WERI-Rb-1 (cell line): ENCODE measurements around the gene RTL10.

Experiments
- DNase-seq: peaks from one replicate; pipeline ENCODE4 v3.0.0-alpha.2; 2020
- H3K27ac ChIP-seq: fragments of 250-450 bp; sonication (Bioruptor Pico); 2 replicates; pipeline ENCODE4 v1.5.1; 2020; ENCODE audit warnings: mild to moderate bottlenecking, moderate library complexity
- H3K27me3 ChIP-seq: fragments of 250-450 bp; sonication (Bioruptor Pico); 2 replicates; pipeline ENCODE4 v1.5.1; 2021; ENCODE audit warnings: mild to moderate bottlenecking, low read depth, moderate library complexity; ENCODE audit not compliant: insufficient read depth, severe bottlenecking
- H3K36me3 ChIP-seq: fragments of 250-450 bp; sonication (Bioruptor Pico); 2 replicates; pipeline ENCODE4 v1.5.1; 2020; ENCODE audit warnings: mild to moderate bottlenecking, moderate library complexity
- H3K4me3 ChIP-seq: 2 replicates; pipeline ENCODE4 v1.5.1; 2011; ENCODE audit warnings: low read depth, mild to moderate bottlenecking, control low read depth, low read length
- H3K9me3 ChIP-seq: fragments of 250-450 bp; sonication (Bioruptor Pico); 2 replicates; pipeline ENCODE4 v1.5.1; 2021; ENCODE audit warnings: mild to moderate bottlenecking, moderate library complexity; ENCODE audit not compliant: severe bottlenecking
- TF ChIP-seq, protein P1 (sequence below): IDR thresholded peaks from 2 replicates; pipeline ENCODE4 v1.5.1; 2011; ENCODE audit warnings: low read depth, mild to moderate bottlenecking, control low read depth, inconsistent platforms, low read length

RTL10 gene

DNA sequence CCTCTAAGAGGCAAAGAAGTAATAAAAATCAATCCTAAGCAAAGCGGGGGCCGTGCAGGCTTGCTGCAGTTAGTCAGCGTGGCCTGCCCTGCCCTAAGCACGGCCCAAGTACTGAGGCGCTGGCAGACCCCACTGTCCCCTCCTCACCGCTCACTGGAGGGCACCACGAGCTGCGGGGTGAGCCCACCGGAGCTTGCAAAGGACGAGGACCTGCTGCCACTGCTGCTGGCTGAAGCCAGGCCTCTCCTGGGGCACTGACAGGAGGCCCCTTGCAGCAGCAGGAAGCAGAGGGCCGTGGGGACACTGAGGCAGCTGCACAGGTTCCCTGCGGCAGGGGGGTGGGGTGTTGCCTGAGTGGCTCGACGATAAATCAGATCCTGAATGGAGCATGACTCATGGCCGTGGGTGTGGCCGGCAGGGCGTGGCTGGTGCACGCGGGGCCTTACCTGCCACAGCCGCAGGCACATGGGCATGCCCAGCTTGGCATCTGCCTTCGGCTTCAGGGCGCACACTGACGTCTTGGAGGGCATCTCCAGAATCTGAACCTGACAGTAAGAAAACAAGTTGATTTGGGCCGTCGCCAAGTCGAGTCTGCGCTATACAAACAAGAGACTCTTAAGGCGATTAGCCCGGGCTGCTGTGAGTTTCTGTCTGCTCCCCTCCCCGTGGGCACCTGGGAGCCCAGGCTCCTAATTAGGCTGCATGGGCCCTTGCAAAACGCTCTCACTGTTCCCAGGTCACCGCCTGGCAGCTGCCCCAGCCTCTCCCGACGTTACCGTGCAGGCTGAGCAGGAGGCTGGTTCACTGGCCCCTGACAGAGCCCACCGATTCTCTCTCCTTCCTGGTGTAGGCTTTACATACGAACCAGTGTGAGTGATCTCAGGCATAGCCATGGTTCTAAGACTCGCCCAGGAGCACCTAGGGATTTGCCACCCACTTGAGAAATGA is 48.2 kb downstream of the RTL10 start:
- TF ChIP-seq, protein P1, sequence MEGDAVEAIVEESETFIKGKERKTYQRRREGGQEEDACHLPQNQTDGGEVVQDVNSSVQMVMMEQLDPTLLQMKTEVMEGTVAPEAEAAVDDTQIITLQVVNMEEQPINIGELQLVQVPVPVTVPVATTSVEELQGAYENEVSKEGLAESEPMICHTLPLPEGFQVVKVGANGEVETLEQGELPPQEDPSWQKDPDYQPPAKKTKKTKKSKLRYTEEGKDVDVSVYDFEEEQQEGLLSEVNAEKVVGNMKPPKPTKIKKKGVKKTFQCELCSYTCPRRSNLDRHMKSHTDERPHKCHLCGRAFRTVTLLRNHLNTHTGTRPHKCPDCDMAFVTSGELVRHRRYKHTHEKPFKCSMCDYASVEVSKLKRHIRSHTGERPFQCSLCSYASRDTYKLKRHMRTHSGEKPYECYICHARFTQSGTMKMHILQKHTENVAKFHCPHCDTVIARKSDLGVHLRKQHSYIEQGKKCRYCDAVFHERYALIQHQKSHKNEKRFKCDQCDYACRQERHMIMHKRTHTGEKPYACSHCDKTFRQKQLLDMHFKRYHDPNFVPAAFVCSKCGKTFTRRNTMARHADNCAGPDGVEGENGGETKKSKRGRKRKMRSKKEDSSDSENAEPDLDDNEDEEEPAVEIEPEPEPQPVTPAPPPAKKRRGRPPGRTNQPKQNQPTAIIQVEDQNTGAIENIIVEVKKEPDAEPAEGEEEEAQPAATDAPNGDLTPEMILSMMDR, result no peak
- H3K9me3 ChIP-seq, result no peaks in the 10 kb centered on the region
- H3K4me3 ChIP-seq, result peak overlapping the region; percentile 33
- H3K36me3 ChIP-seq, result no peaks in the 10 kb centered on the region
- H3K27me3 ChIP-seq, result no peaks in the 10 kb centered on the region
- peak overlapping the region; percentile 68 for H3K27ac ChIP-seq
- DNase-seq, result peak; percentile 80

DNA sequence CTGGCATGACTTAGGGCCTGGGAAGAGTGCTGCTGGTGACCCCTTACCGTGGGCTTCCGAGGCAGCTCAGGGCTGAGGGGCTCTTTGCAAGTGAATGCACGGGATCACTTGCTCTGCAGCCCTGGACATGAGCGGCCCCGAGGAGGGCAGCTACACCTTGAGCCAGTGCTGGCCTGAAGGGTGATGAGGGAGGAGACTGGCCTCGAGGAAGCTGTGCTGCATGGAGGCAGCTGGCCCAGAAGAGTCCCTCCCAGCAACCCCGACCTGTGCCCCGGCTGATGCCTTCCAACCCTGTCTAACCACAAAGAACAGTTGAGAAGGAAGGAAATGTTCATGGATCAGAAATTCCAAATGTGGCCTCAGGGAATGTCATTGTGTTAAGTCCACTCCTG is 48.9 kb downstream of the RTL10 start:
- H3K9me3 ChIP-seq, result no peaks in the 10 kb centered on the region
- TF ChIP-seq, protein P1, result no peak
- no peaks in the 10 kb centered on the region for H3K27me3 ChIP-seq
- peak overlapping the region; percentile 68 for H3K27ac ChIP-seq
- DNase-seq, result peak; percentile 6
- H3K4me3 ChIP-seq, result no peak overlapping the region
- no peaks in the 10 kb centered on the region for H3K36me3 ChIP-seq
